H1 (cell line): Measurements from ENCODE around the gene CYGB.

ENCODE experiments used
- CEBPB ChIP-seq: IDR thresholded peaks from 2 replicates; pipeline ENCODE4 v1.6.1; 2012; ENCODE audit warnings: low read depth, low read length
- CREB1 ChIP-seq: IDR thresholded peaks from 2 replicates; pipeline ENCODE4 v1.6.1; 2012; ENCODE audit warnings: inconsistent platforms
- CTCF ChIP-seq, 3 experiments: IDR thresholded peaks; 1 replicate in 2 of 3; 2 replicates in 1 of 3; pipeline versions ENCODE4 v1.5.1 to v1.6.1; 2011; ENCODE audit warnings: low read length in 3 of 3, mild to moderate bottlenecking in 3 of 3, inconsistent platforms in 2 of 3, low read depth in 1 of 3, moderate library complexity in 1 of 3; ENCODE audit not compliant: insufficient read depth in 1 of 3; ENCODE audit errors: control extremely low read depth in 1 of 3
- EP300 ChIP-seq, 2 experiments: IDR thresholded peaks; 1 replicate in 1 of 2; 2 replicates in 1 of 2; pipeline ENCODE4 v1.6.1; 2011 to 2012; ENCODE audit warnings: low read depth in 2 of 2, low read length in 2 of 2, mild to moderate bottlenecking in 2 of 2, borderline replicate concordance in 1 of 2, inconsistent platforms in 1 of 2, moderate library complexity in 1 of 2
- EZH2 ChIP-seq: fragments of 200-600 bp; sonication (generic); IDR thresholded peaks from 2 replicates; pipeline ENCODE4 v1.7.1; 2012; ENCODE audit warnings: low read depth, mild to moderate bottlenecking, moderate library complexity, low read length, inconsistent platforms; ENCODE audit not compliant: severe bottlenecking
- FOSL1 ChIP-seq: IDR thresholded peaks from 2 replicates; pipeline ENCODE4 v1.6.1; 2011; ENCODE audit warnings: mild to moderate bottlenecking, low read depth, low read length, moderate library complexity; ENCODE audit not compliant: insufficient read depth
- GABPA ChIP-seq: IDR thresholded peaks from 2 replicates; pipeline ENCODE4 v1.6.1; 2011; ENCODE audit warnings: mild to moderate bottlenecking, low read length, moderate library complexity, borderline replicate concordance; ENCODE audit not compliant: insufficient read depth
- HDAC6 ChIP-seq: IDR thresholded peaks from one replicate; pipeline ENCODE4 v1.7.1; 2012; ENCODE audit warnings: low read depth, mild to moderate bottlenecking, inconsistent platforms, low read length, moderate library complexity
- POLR2A ChIP-seq, 2 experiments: IDR thresholded peaks; 1 replicate in 1 of 2; 2 replicates in 1 of 2; pipeline ENCODE4 v1.6.1; 2011; ENCODE audit warnings: low read depth in 2 of 2, low read length in 2 of 2, mild to moderate bottlenecking in 2 of 2; ENCODE audit errors: control extremely low read depth in 1 of 2
- RFX5 ChIP-seq: IDR thresholded peaks from 2 replicates; pipeline ENCODE4 v1.6.1; 2011; ENCODE audit warnings: low read depth, low read length, improper control_type of control experiment, borderline replicate concordance
- SP2 ChIP-seq: IDR thresholded peaks from 2 replicates; pipeline ENCODE4 v1.6.1; 2012; ENCODE audit warnings: mild to moderate bottlenecking, low read length, inconsistent platforms
- TCF12 ChIP-seq: IDR thresholded peaks from 2 replicates; pipeline ENCODE4 v1.6.1; 2011; ENCODE audit warnings: low read depth, mild to moderate bottlenecking, low read length
- ZNF274 ChIP-seq: IDR thresholded peaks from 2 replicates; pipeline ENCODE4 v1.7.0; 2012; ENCODE audit warnings: low read length, borderline replicate concordance; ENCODE audit errors: extremely low read depth

- peak in 1 of 3 experiments; percentile 14; a peak in 1 of 4 replicates for TF ChIP-seq CTCF (IDR thresholded peaks at IDR 0.05; ENCODE audit: control extremely low read depth in 1 of 3, insufficient read depth in 1 of 3, low read depth in 1 of 3, low read length in 3 of 3)
- no peak for TF ChIP-seq ZNF274
- no peak for TF ChIP-seq HDAC6
- no peak for TF ChIP-seq GABPA
- TF ChIP-seq TCF12, result no peak
- no peak for TF ChIP-seq FOSL1
- TF ChIP-seq CEBPB, result no peak
- no peak for TF ChIP-seq CREB1
- no peak for TF ChIP-seq RFX5
- TF ChIP-seq EZH2, result no peak
- TF ChIP-seq SP2, result no peak
- TF ChIP-seq EP300 (IDR thresholded peaks at IDR 0.05; ENCODE audit: borderline replicate concordance in 1 of 2, low read depth in 2 of 2, low read length in 2 of 2), result no peak
- TF ChIP-seq POLR2A (IDR thresholded peaks at IDR 0.05; ENCODE audit: control extremely low read depth in 1 of 2, low read depth in 2 of 2, low read length in 2 of 2), result peak in 1 of 2 experiments; percentile 15
Measured at GRCh38 chr17:76565728-76566612, 28.5 kb upstream of the CYGB start.
